GM21526 (cell line): ENCODE results near the gene ZGPAT.

ENCODE experiments used
- ATAC-seq: cut with Tn5 transposase; IDR thresholded peaks from one replicate; pipeline ENCODE4 v1.9.1; 2021; ENCODE audit warnings: moderate library complexity; ENCODE audit not compliant: unreplicated experiment, low FRiP score

ZGPAT gene

DNA sequence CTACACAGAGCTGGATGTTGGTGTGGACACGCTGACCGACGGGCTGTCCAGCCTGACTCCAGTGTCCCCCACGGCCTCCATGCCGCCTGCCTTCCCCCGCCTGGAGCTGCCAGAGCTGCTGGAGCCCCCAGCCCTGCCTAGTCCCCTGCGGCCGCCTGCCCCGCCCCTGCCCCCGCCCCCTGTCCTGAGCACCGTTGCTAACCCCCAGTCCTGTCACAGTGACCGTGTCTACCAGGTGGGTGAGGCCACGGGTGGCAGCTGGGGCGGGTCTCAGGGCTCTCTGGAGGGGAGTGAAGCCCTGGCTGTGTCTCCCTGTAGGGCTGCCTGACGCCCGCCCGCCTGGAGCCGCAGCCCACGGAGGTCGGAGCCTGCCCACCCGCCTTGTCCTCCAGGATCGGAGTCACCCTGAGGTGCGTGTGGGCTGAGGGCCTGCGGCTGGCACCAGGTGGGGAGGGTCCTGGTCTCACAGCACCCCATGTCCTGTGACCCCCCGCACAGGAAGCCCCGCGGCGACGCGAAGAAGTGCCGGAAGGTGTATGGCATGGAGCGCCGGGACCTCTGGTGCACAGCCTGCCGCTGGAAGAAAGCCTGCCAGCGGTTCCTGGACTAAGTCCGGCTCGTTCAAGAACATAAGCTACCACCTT lies 34.7 kb downstream of the ZGPAT start:
- no peak for ATAC-seq

DNA sequence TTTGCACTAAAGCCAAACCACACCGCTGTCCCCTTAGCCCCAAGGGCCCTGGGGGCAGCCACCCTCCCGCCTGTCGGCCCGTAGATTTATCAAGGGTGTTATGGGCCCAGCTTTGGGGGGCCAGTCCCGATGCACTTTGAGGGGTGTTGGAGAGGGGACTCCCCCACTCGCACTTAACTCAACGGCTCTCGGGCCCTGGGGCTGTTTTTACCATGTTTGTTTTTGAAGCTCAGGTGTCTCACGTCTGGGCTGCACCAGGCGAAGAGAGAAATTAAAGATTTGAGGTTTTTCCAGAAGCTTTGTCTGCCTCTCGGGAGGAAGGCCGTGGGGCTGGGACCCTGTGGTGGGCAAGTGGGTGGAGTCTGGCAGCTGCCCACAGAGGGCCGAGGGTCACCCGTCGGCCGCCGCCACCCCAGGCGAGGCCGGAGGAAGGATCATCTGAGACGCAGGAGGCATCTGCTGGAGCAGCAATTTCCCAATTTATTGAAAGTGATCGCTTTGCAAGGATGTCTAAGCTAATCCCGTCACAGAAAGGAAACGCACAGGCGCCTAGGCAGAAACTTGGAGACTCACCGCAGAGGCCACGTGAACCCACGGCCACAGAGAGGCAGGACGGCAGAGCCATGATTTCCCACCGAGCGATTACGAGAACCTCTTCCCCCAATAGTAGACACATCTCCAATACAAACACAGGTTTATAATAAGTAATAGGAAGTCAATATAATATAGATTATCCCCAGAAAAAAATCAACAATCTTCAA lies 35.6 kb downstream of the ZGPAT start:
- no peak for ATAC-seq

DNA sequence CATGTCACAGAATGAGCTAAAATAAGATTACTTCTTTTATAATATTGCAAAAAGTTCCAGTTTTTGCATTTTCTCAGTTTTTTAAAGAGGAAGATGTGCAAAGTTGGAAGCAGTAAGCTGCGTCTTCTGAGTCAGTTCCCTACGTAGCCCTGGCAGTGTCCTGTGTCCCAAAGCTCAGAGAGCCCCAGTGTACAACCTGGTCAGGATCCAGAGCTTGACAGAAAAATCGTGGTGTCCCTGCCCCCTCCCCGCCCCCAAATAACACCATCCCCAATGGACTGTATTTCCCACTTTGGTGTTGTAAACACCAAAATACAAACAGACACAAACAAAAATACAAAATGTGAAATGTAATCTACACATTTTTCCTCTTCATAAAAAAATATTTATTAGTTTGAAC lies 36.3 kb downstream of the ZGPAT start:
- ATAC-seq = no peak

DNA sequence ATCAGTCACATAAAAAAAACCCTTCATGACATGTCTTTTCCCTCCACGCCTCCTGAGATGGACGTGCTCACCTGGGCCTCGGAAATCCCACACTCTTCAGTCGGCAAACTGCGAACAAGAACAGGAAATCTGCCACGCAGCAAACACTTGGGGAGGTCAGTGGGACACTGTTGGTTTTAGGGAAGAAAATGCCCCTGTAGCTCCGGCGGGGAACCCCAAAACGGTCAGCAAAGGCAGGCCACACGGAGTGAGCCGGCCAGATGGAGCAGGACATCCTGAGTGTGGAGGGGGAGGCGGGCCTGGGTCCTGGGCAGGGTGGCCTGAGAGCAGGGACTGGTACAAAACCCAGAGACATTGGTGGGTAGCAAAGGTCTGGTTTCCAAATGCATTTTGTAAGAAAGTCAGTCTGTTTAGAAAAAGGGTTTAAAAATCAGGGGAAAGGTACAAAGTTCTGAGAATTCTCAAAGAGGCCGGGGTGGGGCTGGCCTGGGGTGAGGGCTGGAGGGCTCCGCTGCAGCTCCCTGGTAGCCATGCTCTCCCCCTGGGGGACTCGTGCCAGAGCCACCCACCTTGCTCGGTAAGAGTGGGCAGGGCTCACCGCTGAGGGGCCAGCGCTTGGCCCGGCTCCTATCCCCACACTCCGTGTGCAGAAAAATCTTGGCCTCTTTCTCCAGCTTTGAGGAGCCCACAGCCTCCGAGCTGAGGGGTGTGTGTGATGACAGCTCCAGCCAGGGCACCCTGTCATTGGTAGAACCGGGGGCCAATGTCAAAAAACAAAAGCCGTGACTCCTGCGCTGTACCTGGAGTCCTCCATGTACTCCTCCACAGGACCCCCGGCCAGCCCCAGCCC lies 37.0 kb downstream of the ZGPAT start:
- no peak for ATAC-seq

DNA sequence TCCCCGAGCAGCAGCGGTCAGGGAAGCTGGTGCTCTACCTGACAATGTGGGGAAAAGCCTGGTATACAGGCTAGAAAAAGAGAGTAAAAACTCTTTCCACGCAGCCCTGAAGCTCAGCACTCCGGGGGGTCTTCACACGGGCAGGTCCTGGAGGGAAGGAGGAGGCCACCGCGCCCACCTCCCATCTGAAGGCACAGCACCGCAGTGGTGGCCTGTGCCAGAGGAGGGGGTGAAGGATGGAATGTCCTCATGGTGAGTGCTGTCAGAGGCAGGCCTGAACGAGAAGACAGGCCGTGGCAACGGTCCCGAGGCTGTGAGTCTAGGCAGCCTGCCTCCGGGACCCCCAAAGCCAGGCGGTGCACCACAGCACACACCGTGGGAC lies 37.6 kb downstream of the ZGPAT start:
- ATAC-seq = no peak

DNA sequence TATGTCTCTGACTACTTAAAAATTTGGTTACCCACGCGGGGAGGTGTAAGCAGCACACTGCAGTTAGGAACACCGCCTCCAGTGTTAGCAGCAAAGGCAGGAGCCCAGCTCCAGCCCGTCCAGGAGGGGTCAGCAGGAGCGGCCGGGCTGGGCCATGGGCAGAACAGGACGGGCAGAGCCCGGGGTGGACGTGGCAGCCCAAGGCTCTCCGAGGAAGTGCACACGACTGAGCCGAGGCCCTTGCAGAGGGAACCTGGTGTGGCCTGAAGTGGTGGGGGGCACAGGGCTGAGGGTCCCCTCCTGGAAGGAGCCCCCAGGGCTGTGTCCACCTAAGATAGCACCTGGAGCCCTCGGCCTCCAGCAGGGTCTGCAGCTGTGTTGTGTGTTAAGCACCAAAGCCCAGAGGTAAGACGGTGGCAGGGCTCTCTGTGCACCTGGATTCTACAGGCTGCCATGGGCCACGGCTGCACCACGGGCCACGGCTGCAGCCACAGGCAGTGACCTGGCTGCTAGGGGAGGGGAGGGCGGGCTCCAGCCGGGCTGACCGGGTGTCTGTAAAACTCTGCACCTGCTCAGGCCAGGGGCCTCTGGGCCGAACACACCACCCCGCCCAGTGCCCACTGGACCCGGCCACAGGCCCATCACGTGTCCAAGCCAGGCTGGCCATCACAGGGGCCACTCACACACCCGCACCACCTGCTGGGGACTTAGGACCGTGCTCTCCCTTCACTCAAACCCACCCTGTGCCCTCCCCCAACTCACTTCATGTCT lies 38.3 kb downstream of the ZGPAT start:
- no peak for ATAC-seq

DNA sequence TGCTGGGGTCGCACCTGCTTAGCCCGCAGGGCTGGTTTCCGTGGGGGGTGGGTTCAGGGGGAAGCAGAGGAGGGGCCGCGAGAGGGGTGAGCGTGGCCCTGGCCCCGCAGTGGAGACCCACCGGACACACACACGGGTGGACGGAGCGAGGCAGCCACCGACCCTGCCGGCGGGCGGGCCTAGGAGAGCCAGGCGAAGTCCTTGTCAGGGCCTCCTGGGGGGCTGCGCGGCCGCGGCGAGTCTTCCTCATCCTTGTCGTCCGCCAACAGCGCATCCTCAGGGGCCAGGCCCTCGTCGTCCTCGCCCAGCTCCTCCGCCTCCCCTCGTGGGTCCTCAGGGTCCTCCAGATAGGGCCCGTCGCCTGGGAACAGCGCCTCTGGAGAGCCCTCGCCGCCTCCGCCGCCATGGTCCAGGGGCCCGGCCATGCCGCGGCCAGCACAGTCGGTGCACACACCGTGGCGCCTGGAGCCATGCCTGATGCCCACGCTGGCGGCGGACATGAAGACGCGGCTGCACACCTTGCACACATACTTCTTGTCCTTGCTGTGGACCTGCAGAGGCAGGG lies 39.0 kb downstream of the ZGPAT start:
- ATAC-seq = no peak

DNA sequence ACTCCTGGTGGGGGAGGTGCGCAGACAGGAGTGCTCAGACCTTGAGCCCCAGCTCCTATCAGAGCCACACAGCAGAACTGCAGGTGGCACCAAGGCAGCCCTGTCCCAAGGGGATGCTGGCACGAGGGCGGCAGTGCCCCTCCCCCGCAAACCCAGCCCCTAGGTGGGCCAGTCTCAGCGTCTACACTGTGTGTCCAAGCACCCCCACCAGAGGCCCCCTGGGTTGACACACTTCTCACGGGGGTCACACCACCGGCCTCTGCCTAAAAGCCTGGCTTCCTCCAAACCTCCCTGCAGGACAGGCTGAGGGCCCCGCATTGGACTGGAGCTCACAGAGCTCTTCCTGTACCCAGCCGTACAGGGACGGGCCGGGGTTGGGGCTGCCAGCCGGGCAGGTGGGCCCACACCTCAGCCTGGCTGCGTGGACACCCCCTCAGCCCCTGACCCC lies 39.8 kb downstream of the ZGPAT start:
- no peak for ATAC-seq

DNA sequence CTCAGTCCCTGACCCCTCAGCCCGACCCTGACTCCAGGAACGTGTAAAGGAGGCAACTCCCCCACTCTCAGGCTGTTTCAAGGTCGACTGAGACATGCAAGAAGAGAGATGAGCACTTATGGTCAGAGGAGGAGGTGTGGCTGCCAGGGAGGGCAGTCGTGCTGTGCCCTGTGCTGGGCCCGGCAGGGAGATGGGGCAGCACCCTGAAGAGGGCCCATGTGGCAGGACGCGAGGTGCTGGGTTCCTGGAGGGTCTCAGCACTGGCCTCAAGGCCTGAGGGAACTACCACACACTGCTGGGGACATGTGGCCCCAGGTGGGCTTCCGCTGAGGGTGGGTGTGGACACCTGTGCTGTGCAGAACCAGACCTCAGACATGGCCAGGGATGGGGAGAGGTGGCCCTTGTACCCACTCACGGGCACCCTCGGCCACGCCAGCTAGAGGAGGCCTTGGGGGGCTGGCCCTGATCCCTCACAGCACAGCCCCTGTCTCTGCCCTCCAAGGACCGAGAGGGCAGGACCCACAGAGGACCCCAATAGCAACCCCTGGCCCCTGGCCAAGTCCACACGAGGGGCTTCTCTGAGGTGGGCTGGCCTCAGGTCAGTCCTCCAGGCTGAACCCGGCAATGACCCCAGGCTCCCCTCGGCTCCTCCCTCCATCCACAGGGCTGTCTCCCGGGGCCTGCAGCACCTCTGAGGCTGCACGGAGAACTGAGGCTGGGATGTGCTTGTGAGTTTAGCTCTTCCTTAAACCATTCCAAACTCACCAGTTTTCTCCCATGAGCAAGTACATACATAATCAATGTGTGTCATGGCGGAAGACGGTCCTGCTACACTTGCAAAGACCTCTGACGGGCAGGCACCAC lies 40.5 kb downstream of the ZGPAT start:
- ATAC-seq = no peak

DNA sequence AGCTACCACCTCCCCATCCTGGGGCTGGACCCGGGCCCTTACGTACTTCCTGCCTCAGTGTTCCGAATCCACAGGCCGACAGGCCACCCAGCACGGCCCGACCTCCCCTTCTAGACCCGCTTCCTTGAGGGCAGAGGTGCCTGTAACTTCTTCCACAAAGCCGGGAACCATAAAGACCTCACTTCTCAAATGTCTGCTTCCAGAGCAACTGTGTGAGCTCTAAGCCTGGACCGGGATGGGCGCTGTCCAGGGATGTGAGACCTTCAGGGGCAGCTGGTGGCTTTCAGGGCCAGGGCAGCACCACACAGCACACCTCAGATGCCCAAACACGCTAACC lies 41.1 kb downstream of the ZGPAT start:
- no peak for ATAC-seq

DNA sequence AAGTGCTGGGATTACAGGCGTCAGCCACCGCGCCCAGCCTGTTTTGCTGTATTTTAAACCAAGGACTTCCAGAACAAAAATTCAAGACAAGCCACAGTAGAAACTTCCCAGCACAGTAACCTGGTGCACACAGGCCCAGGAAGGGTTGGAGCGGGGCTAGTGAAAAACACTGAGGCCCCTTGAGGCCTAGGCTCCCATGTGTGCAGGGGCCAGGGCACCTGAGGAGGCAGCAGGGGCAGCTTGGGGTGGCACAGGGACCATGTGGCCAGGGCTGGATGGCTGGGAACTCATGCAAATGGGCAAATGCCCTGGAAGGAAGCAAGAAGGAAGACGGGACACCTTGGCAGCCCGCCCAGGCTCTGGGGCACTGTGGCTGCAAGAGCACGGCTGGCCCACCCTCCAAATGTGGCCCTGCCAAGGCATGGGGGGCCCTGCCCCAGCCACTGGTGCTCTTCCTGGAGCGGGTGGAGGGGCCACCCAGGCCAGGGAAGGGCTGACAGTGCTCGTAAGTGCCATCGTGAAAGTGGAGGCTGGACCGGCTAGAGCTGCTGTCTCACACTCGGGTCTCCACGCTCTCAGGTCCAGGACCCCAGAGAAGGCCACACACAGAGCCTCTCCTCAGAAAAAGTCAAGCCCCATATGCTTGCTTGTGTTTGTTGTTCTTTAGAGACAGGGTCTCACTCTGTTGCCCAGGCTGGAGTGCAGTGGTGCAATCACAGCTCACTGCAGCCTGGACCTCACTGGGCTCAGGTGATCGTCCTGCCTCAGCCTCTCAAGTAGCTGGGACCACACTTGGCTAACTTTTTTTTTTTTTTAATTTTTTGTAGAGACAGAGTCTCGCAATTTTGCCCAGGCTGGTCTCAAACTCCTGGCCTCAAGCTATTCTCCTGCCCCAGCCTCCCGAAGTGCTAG lies 42.0 kb downstream of the ZGPAT start:
- no peak for ATAC-seq

DNA sequence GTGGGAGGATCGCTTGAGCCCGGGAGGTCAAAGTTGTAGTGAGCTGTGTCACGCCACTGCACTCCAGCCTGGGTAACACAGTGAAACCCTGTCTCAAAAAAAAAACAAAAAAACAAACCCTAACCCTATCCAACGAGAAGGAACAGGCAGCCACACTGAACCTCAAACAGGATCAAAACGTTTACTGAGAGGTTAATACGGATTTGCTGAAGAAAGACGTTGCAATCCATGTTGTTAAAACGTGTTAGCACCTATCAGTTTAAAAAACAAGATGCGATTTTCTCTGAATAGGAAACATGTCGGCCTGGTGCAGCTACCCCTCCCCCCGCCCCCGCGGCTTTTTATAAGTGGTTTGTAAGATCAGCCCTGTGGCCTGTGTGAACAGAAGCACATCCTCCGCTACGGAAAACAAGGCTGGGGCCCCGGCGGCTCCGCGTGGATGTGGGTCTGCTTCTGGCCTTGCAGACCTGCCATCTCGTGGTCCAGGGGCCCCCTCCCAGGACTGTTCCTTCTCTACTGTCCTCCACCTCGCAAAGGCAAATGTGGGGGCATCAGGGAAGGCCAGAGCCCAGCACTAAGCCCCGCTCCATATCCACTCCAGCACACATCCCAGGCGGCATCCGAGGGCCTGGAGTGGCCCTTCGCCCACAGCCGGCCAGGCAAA lies 43.1 kb downstream of the ZGPAT start:
- ATAC-seq = no peak

DNA sequence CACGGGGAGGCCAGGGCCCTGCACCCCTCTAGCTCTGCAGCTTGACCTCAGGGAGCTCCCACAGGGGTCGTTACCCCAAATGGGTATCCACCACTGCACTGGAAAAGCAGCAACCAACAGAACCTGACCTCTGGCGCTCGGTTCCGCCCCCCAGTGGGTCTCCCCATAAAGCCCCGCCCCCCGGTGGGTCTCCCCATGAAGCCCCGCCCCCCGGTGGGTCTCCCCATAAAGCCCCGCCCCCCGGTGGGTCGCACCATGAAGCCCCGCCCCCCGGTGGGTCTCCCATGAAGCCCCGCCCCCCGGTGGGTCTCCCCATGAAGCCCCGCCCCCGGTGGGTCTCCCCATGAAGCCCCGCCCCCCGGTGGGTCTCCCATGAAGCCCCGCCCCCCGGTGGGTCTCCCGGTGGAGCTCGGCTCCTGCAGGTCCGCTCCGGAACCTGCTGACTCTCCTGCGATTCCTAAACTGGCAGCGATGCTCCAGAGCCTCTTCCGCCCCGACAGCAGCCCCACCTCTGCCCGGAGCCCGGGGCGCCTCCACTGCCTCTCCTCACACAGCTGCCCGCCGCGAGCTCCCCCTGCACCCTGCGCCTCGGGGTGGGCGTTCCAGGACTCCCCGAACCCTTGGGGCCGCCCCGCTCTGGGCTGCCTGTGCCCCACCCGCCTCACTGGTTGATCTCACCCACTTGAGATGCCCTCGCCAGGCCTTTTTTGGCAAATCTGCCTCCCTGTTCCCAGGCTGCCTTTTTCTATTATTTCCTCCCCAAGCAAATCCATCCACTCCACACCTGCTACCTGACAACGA lies 43.8 kb downstream of the ZGPAT start:
- ATAC-seq = no peak

DNA sequence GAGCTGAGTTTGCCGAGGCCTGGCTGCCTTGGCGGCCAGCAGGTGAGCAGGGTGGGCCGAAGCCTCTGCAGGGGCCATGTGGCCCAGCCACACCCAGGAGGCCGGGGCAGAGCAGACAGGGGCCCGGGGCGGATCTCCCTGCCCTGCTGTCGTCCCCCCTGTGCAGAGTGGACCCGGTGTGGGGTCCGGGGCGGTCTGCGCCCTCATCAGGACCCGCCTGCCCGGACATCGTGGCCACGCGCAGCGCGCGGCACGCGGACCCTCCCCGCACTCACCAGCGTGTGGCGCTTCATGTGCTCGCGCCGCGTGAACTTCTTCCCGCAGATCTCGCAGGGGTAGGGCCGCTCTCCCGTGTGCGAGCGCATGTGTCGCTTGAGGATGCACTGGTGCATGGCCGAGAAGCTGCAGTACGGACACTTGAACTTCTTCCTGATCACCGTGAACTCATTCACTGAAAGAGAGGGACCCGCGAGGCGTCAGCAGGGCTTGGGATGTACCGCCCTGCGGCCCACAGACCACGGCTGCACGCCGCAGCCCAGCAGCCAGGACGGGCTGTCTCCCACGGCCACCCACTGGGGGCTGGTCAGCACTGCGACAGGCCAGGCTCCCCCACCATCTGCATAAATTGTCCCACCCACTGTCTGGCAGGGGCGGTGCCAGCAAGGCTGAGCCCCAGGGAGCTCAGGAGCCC lies 44.7 kb downstream of the ZGPAT start:
- ATAC-seq = no peak

DNA sequence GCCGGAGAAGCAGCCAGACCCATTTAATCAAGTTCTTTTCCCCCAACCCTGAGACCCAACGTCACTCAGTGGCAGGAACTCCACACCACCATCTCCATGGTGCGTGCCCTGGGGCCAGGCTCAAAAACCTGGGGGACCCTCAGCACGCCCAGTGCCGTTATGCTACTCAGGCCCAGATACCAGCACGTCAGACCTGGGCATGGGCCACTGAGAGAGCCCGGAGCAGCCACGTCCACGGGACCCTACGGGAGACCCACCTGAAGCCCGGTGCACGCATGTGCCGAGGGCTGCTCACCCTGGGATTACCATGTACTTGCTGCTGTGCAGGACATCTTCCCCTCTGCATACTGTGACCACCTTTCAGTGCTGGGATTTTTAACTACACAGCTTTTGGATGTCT lies 45.5 kb downstream of the ZGPAT start:
- ATAC-seq = no peak

DNA sequence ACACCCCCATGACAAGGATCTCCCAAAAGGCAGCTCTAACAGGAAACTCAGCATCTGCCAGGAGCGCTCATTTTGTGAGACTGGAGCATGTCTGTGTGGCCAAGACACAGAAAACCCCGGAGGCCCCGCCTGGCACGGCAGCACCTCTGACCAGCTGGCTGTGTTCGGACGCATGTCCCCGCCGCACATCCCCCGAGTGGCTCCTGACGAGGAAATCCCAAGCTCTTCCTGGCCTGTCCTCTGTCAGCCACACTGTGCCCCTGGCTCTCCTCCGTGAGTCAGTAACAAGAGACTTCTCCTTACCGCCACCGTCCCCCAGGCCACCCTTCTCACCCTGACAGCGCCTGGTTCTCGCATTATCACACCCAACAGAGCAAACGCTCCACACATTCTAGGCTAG lies 46.2 kb downstream of the ZGPAT start:
- no peak for ATAC-seq
